Neural crest cell (in vitro differentiated cells): ENCODE data around the gene RFX2. TPM values are rescaled to one million over a fixed set of nuclear protein-coding genes. Genes with fewer than 3 reads are reported as not detected.
"Not testable (repeated sequence)": the region's sequence is repeated elsewhere in the genome, so short reads cannot be mapped to it uniquely, and the experiment has no call there.

ENCODE experiments used
- DNase-seq: peaks from one replicate; pipeline ENCODE4 v3.0.0; 2021; ENCODE audit warnings: low read depth, mixed read lengths, low spot score
- H3K27ac Mint-ChIP-seq: one replicate; pipeline ENCODE4 v1.8.0; 2021; ENCODE audit warnings: mild to moderate bottlenecking, mixed read lengths; ENCODE audit not compliant: unreplicated experiment
- H3K27me3 Mint-ChIP-seq: 2 replicates; pipeline ENCODE4 v1.8.0; 2021; ENCODE audit warnings: low read depth, mild to moderate bottlenecking, mixed read lengths
- H3K36me3 Mint-ChIP-seq: 2 replicates; pipeline ENCODE4 v1.8.0; 2021; ENCODE audit warnings: low read depth, mild to moderate bottlenecking, mixed read lengths
- H3K4me1 Mint-ChIP-seq: 2 replicates; pipeline ENCODE4 v1.8.0; 2021; ENCODE audit warnings: mixed read lengths
- H3K4me3 Mint-ChIP-seq: one replicate; pipeline ENCODE4 v1.8.0; 2021; ENCODE audit warnings: mild to moderate bottlenecking, mixed read lengths
- H3K9me3 Mint-ChIP-seq: 2 replicates; pipeline ENCODE4 v1.8.0; 2021; ENCODE audit warnings: mixed read lengths
- CTCF ChIP-seq: fragments of 200-600 bp; sonication (generic); conservative IDR thresholded peaks from 2 replicates; pipeline ENCODE4 v1.5.0; 2021; ENCODE audit warnings: antibody characterized with exemption, mild to moderate bottlenecking
- total RNA-seq: library from RNA; stranded (reverse); gene quantifications from 2 replicates; pipeline ENCODE4 v1.2.1, GENCODE V29; 2021

Gene RFX2
- total RNA-seq, 1 donor from 2014 or later = 17.2 TPM

GRCh38 chr19:6010107-6010506, 100.2 kb downstream of the RFX2 start:
- H3K4me1 Mint-ChIP-seq = peaks cover 13% of the 10 kb centered on the region
- no peak overlapping the region for H3K27ac Mint-ChIP-seq
- H3K9me3 Mint-ChIP-seq = no peaks in the 10 kb centered on the region
- no peak for DNase-seq
- H3K4me3 Mint-ChIP-seq = no peak overlapping the region
- no peak for TF ChIP-seq CTCF
- H3K27me3 Mint-ChIP-seq = no peaks in the 10 kb centered on the region
- no peaks in the 10 kb centered on the region for H3K36me3 Mint-ChIP-seq

- H3K27ac Mint-ChIP-seq = no peak overlapping the region
Observed at GRCh38 chr19:6007866-6008265, 102.4 kb downstream of the RFX2 start.

GRCh38 chr19:6006896-6007295, 103.4 kb downstream of the RFX2 start:
- no peak overlapping the region for H3K27ac Mint-ChIP-seq
- no peaks in the 10 kb centered on the region for H3K27me3 Mint-ChIP-seq
- H3K4me3 Mint-ChIP-seq = no peak overlapping the region
- H3K9me3 Mint-ChIP-seq = no peaks in the 10 kb centered on the region
- no peaks in the 10 kb centered on the region for H3K36me3 Mint-ChIP-seq
- H3K4me1 Mint-ChIP-seq = peaks cover 1% of the 10 kb centered on the region
- no peak for TF ChIP-seq CTCF
- no peak for DNase-seq

More at GRCh38 chr19:6007866-6008265, 102.4 kb downstream of the RFX2 start:
- no peaks in the 10 kb centered on the region for H3K36me3 Mint-ChIP-seq
- H3K4me1 Mint-ChIP-seq = peaks cover 6% of the 10 kb centered on the region
- no peak for TF ChIP-seq CTCF
- no peak overlapping the region for H3K4me3 Mint-ChIP-seq
- DNase-seq = no peak
- H3K27me3 Mint-ChIP-seq = no peaks in the 10 kb centered on the region
- H3K9me3 Mint-ChIP-seq = no peaks in the 10 kb centered on the region

GRCh38 chr19:6006070-6006446, 104.2 kb downstream of the RFX2 start:
- H3K4me1 Mint-ChIP-seq, H3K27ac Mint-ChIP-seq, H3K4me3 Mint-ChIP-seq, H3K36me3 Mint-ChIP-seq, H3K9me3 Mint-ChIP-seq, DNase-seq, H3K27me3 Mint-ChIP-seq: not testable (repeated sequence)

GRCh38 chr19:6005321-6006069, 104.8 kb downstream of the RFX2 start:
- no peaks in the 10 kb centered on the region for H3K4me1 Mint-ChIP-seq
- TF ChIP-seq CTCF = no peak
- H3K36me3 Mint-ChIP-seq = peaks cover 8% of the 10 kb centered on the region
- H3K4me3 Mint-ChIP-seq = no peak overlapping the region
- H3K27me3 Mint-ChIP-seq = no peaks in the 10 kb centered on the region
- H3K27ac Mint-ChIP-seq = no peak overlapping the region
- no peak for DNase-seq
- H3K9me3 Mint-ChIP-seq = no peaks in the 10 kb centered on the region

- DNase-seq = no peak
- H3K27ac Mint-ChIP-seq = no peak overlapping the region
- H3K4me1 Mint-ChIP-seq = no peaks in the 10 kb centered on the region
- H3K9me3 Mint-ChIP-seq = no peaks in the 10 kb centered on the region
- no peak for TF ChIP-seq CTCF
- H3K36me3 Mint-ChIP-seq = peaks cover 15% of the 10 kb centered on the region
- no peaks in the 10 kb centered on the region for H3K27me3 Mint-ChIP-seq
- no peak overlapping the region for H3K4me3 Mint-ChIP-seq
Observed at GRCh38 chr19:6003976-6004375, 106.3 kb downstream of the RFX2 start.
